Fibroblast of skin of abdomen (primary cell): ENCODE results near the gene KLK6.

Source experiments
- DNase-seq: peaks from one replicate; pipeline ENCODE4 v3.0.0-alpha.2; 2013

Gene KLK6

GRCh38 chr19:50949861-50950260 lies 19.5 kb downstream of the KLK6 start:
- DNase-seq: no peak

- no peak for DNase-seq
Observed at GRCh38 chr19:50947123-50947522, 22.3 kb downstream of the KLK6 start.

GRCh38 chr19:50944795-50945194 lies 24.6 kb downstream of the KLK6 start:
- DNase-seq: no peak

GRCh38 chr19:50943074-50943828 lies 26.1 kb downstream of the KLK6 start:
- DNase-seq: no peak

GRCh38 chr19:50939596-50939995 lies 29.8 kb downstream of the KLK6 start:
- no peak for DNase-seq

GRCh38 chr19:50933640-50934039 lies 35.8 kb downstream of the KLK6 start:
- no peak for DNase-seq

- no peak for DNase-seq
Observed at GRCh38 chr19:50932690-50933083, 36.7 kb downstream of the KLK6 start.

- DNase-seq: no peak
Observed at GRCh38 chr19:50932018-50932689, 37.2 kb downstream of the KLK6 start.

GRCh38 chr19:50931023-50931422 lies 38.4 kb downstream of the KLK6 start:
- DNase-seq: no peak

GRCh38 chr19:50928831-50929230 lies 40.6 kb downstream of the KLK6 start:
- no peak for DNase-seq

GRCh38 chr19:50926144-50926543 lies 43.2 kb downstream of the KLK6 start:
- DNase-seq: no peak

GRCh38 chr19:50925734-50926133 lies 43.7 kb downstream of the KLK6 start:
- DNase-seq: no peak

- no peak for DNase-seq
Observed at GRCh38 chr19:50924586-50924985, 44.8 kb downstream of the KLK6 start.

GRCh38 chr19:50922317-50922853 lies 47.0 kb downstream of the KLK6 start:
- DNase-seq: peak; percentile 66

- peak; percentile 15 for DNase-seq
Observed at GRCh38 chr19:50921426-50922316, 47.7 kb downstream of the KLK6 start.

- no peak for DNase-seq
Observed at GRCh38 chr19:50916069-50916468, 53.3 kb downstream of the KLK6 start.

- no peak for DNase-seq
Observed at GRCh38 chr19:50912727-50913716, 56.4 kb downstream of the KLK6 start.

- DNase-seq: no peak
Observed at GRCh38 chr19:50912102-50912599, 57.2 kb downstream of the KLK6 start.

- DNase-seq: no peak
Observed at GRCh38 chr19:50911206-50912101, 57.9 kb downstream of the KLK6 start, which contains the start of gene KLK4. TSS of gene KLK4 (minus strand) at chr19:50911395. CDS start at chr19:50910738, 657 bp downstream.

GRCh38 chr19:50910722-50911121 lies 58.7 kb downstream of the KLK6 start:
- DNase-seq: no peak
